IMR-90 (cell line): ENCODE data around the gene HADHB.

Experiments
- CTCF ChIP-seq: conservative IDR thresholded peaks from 2 replicates; pipeline ENCODE4 v1.5.1; 2012; ENCODE audit warnings: mild to moderate bottlenecking, low read depth, low read length, improper control_type of control experiment
- MAZ ChIP-seq: IDR thresholded peaks from 2 replicates; pipeline ENCODE4 v1.6.1; 2012; ENCODE audit warnings: low read depth, mild to moderate bottlenecking, low read length, improper control_type of control experiment, moderate library complexity, borderline replicate concordance
- NFE2L2 ChIP-seq: fragments of 150-350 bp; IDR thresholded peaks from 2 replicates; pipeline ENCODE4 v1.6.1; 2016; ENCODE audit warnings: low read depth, mild to moderate bottlenecking, low read length
- POLR2A ChIP-seq: IDR thresholded peaks from 2 replicates; pipeline ENCODE4 v1.6.1; 2012; ENCODE audit warnings: mild to moderate bottlenecking, low read depth, low read length
- RAD21 ChIP-seq: IDR thresholded peaks from 2 replicates; pipeline ENCODE4 v1.6.1; 2012; ENCODE audit warnings: low read length, improper control_type of control experiment

GRCh38 chr2:26299471-26300101, 54.8 kb downstream of the HADHB start:
- TF ChIP-seq NFE2L2 (no peak), RAD21 (no peak), MAZ (no peak), CTCF (no peak), POLR2A (no peak)
